ENCODE results near the gene SLC37A1.
A peak's percentile ranks its signal among the peaks of the same experiment; 100 is the strongest.

The SLC37A1 gene

GRCh38 chr21:42580076-42580792, 66.6 kb downstream of the SLC37A1 start:
- no peak for DNase-seq

DNA sequence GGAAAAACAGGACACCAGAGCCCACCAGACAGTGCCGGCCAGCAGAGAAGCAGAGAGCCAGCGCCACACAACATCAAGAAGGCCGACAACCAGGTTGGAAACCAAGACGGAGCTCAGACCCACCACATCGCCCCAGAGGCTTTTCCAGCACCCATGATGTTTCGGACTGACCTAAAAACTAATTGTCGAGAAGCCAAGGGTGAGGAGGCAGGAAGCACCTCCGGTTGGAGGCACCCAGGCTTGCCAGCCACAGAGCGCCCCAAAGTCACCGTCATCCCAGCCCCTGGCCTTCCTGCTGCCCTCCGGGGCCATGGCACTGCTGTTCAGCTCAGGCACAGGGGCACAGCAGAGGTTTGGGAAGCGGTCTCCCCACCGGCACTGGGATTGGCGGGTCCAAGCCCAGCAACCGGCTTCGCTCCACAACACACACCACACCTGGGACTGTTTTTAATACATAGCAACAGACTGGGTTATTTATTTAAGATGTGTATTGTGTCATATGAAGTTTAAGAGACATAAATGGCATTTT, 67.2 kb downstream of the SLC37A1 start:
- no peak for DNase-seq

- no peak for DNase-seq
These were observed 67.8 kb downstream of the SLC37A1 start for GRCh38 chr21:42581336-42581992.

DNA sequence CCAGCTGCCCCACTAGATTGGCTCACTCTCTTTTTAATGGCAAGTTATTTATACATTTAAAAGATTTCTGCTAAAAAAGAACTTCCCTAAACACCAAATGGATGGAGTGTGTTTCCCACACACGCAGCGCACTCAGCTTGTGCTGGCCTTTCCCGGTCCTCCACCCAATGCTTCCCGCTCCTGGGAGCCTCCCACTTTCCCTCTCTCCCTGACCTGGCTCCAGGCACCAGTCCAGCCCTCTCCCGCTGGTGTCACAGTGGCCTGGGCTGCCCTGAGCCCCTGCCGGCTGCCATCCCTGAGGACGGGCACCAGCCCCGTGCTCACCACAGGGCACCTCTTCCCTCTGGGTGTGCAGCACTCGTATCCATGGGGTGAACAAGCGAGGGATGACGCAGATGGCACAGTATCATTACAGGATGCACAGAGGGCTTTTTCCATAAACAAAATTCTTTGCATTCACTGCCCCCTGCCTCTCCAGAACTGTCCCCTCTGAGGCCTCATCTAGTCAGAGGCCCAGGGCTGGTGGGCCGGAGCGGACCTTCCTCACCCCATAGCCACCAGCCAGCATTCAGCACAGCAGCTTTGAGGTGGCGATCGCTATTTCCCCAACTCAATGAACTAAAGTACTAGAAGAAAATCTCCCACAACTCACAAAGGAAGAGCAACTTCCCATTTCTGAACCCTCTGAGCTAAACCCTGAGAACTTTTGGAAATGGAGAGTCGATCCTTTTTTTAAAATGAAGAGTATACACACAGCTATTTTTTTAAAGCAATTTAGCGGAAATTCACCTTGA, 68.5 kb downstream of the SLC37A1 start:
- DNase-seq, result no peak

DNA sequence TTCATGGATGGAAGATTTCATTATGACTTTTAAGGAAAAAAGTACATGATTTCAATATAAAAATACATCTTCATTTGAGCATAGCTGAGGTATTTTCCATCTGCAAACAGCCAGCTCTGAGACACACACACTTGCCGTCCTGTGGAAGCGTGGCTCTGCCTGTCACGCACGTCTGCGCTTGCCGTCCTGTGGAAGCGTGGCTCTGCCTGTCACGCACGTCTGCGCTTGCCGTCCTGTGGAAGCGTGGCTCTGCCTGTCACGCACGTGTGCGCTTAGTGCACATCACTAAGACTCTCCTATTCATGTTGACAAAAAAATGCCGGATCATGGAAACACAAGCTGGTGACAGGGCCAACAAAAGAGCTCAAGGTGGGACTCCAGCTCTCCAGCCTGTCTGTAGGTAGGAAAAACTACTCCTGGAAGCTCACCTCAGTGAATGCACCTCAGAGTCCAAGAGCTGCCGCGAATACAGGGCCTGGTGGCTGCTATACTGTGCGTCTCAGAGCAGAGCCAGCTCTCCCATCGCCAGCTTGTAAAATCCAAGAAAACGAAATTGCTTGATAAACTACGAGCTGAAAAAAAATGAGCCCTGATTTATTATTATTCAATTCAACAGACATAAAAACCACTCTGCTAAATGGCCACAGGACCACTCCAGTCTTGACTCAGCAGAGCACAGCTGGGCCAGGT, 69.3 kb downstream of the SLC37A1 start:
- no peak for DNase-seq

GRCh38 chr21:42583477-42584295, 70.0 kb downstream of the SLC37A1 start:
- no peak for DNase-seq

DNA sequence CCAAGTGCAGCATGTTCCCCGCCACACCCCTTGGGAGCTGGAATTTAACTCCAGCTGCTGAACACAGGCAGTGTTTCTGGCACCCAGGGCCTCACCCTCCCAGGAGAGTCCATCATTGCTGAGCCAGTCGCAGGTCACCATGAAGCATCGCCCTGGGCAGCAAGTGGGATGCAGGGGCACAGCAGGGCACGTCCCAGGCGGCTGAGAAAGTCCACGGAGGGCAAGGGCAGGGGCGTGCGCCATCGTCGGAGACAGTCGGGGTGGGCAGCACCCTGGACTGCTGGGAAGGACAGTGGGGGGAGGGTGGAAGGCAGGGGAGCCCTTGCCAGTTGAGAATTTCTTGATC, 70.6 kb downstream of the SLC37A1 start:
- DNase-seq, result no peak

DNA sequence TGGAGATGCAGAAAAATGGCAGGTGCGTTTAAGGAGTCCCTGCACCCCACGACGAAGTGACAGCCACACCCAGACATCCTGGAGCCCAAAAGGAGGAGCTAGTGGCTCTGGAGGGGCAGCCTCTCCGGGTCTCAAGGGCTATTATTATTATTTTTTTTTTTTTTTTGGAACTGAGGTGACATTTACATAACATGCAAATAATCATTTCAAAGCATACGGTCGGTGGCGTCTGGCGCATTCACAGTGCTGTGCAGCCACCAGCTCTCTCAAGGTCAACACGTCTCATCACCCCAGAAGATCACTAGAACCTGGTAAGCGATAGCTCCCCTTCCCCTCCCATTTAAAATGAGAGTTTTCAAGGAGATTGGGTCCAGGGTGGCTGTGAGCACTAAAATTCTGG, 72.2 kb downstream of the SLC37A1 start:
- DNase-seq, result no peak

DNA sequence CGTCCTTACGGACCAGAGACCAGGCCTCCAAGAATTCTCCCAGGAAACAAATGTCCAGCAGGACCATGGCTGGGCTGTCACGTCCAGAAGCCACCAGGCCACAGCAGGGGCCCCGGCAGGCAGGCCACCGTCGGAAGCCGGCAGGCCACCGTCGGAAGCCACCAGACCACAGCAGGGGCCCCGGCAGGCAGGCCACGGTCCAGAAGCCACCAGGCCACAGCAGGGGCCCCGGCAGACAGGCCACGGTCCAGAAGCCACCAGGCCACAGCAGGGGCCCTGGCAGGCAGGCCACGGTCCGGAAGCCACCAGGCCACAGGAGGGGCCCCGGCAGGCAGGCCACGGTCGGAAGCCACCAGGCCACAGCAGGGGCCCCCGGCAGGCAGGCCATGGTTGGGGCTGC, 72.8 kb downstream of the SLC37A1 start:
- no peak for DNase-seq

GRCh38 chr21:42587036-42587435, 73.4 kb downstream of the SLC37A1 start:
- DNase-seq, result no peak

GRCh38 chr21:42590431-42591131, 76.9 kb downstream of the SLC37A1 start:
- DNase-seq, result peak; percentile 8

- DNase-seq, result no peak
These were observed 77.7 kb downstream of the SLC37A1 start for GRCh38 chr21:42591170-42591869.

DNA sequence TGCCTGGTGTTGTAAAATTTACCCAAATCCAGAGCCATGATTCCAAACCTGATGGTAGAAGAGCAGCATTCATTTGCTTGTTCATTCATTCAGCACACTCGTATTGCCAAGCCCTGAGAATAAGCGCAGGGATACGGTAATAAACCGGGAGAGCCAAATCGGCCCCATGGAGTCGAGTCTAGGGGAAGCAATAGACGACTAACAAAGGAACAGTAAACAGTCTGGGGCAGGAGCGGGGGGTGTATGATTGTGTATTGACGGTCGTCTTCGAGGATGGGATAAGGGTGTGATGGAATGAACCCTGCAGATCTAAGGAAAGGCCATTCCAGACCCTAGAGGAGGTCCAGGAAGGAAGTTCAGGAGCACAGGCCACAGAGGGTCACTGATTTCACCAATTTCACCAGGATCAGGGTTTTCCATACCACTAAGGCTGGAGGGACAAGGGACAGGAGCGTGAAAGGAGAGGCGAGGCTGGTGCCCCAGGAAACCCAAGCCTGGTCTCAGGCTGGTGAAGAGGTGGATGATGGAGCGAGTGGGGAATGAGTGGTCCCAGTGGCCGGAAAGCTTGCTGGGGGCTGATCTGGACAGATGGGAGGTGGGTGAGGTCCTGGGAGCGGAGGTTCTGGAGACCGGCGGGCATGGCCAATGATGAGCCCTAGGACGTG, 78.6 kb downstream of the SLC37A1 start:
- no peak for DNase-seq

DNA sequence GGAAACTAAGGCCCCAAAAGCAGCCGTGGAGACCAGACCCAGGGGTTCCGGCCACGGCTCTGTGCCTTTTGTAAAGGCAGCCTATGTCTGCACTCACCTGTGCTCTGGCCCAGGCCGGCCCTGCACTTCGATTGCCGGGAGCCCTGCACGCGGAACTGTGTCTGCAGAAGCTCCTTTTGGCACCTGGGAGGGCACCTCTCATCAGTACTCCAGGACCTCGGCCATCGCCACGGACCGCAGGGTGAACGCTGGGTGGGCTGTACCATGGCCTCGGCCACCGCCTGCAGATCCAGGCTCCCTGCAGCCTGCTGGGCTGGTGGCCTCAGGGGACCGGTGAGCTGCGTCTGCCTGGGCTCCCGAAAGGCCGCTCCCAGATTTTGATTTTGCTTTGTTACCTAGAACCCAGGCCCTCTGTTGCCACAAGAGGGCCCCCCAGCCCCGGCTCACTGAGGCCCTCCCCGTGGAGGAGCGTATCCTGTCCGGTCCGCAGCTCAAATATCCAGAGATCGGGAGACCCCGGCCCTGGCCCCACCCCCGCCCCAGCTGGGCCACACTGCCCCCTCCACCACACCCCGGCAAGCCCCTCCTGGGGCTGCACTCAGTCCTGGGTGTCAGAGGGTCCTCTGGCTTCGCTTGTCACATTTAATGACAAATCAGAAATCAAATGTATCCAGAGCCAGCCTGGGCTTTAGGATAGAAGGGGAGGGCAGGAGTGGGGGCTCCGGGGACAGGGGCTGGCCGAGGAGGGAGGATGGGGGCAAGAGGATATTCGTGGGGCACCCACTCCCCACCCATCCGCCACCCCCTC, 79.6 kb downstream of the SLC37A1 start:
- DNase-seq, result peak; percentile 63

- no peak for DNase-seq
These were observed 81.1 kb downstream of the SLC37A1 start for GRCh38 chr21:42594616-42595282.

DNA sequence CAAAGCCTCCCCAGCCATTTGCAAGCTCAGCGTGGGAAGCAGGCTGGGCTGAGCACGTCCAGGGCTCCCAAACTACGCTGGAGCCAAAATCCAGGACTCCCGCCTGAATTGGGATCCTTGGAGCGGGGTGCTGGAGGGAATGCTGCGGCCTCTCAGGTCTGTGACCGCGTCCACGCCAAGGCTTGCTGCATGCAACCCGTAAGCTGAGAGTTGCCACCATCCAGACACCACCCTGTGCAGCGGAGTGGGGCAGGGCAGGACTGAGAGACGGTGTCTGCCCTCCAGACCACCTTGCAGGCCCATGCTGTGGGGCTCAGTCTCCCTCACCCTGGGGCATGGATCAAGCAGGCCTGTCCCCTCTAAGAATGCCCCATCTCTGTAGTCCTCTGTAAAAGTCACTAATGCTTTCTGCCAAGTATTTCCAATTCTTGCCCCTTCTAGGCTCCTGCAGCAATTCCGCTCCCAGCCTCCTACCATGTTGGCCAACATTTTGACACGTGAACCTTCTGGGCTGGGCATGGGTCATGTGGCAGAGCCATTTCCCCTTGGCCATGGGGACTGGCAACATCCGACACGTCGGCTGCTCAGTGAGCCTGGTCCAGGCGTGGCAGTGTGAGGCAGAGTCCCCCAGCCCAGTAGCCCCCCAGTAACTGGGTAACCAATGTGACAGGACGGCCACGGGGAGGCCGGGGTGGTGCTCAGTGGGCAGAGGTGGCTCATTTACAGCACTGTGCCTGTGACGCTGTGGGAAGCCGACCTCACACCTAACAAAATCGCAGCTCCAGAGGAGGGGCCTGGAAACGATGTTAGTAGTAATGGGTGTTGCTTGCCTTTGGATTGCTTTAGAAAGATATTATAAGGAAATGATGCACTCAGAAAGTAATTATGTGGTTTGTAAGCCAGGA, 81.9 kb downstream of the SLC37A1 start:
- DNase-seq, result no peak

DNA sequence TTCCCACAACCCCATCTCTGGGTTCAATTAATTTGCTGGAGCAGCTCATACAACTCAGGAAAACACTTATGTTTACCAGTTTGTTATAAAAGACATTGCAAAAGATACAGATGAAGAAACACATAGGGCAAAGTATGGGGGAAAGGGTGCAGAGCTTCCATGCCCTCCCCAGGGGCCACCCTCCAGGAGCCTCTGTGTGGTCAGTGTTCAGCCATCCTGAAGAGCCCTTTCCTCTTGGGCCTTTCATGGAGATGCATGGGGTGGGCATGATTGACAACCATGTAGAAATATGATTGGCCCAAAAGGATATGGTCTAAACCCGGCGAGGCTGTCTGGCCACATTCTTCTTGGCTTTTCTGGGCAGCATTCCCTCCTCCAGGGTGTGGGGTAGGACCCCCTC, 83.0 kb downstream of the SLC37A1 start:
- DNase-seq, result no peak

All from CD4-positive, alpha-beta T cell treated with Interleukin-4 for 4 hours (primary cell).